Activated CD4-positive, alpha-beta T cell treated with anti-CD3 and anti-CD28 coated beads, Interleukin-2, amount 10 ng/mL, durations not matched to agents 7 days and 5 days (primary cell): ENCODE results near the gene RELN. TPM values are rescaled to one million over a fixed set of nuclear protein-coding genes. Genes with fewer than 3 reads are reported as not detected.

Experiments
- CTCF ChIA-PET: fragments of 350-600 bp; sonication (Branson Sonifier 250); formaldehyde crosslinking; loops from one replicate; lab custom pipeline; 2021; ENCODE audit warnings: antibody characterized with exemption; lab: Charles Lee
- POLR2A ChIA-PET: fragments of 350-600 bp; sonication (Branson Sonifier 250); formaldehyde crosslinking; loops from one replicate; lab custom pipeline; 2021; ENCODE audit warnings: antibody characterized with exemption; lab: Charles Lee
- DNase-seq: peaks from one replicate; pipeline ENCODE4 v3.0.0-alpha.2; 2020
- H3K27ac Mint-ChIP-seq: one replicate; pipeline ENCODE4 v1.8.0; 2021; ENCODE audit warnings: mild to moderate bottlenecking, moderate library complexity, mixed read lengths
- H3K27me3 Mint-ChIP-seq: one replicate; pipeline ENCODE4 v1.8.0; 2021; ENCODE audit warnings: mixed read lengths
- H3K36me3 Mint-ChIP-seq: one replicate; pipeline ENCODE4 v1.8.0; 2021; ENCODE audit warnings: low read depth, mixed read lengths
- H3K4me1 Mint-ChIP-seq: one replicate; pipeline ENCODE4 v1.8.0; 2021; ENCODE audit warnings: mixed read lengths
- H3K4me3 Mint-ChIP-seq: one replicate; pipeline ENCODE4 v1.8.0; 2021; ENCODE audit warnings: mild to moderate bottlenecking, moderate library complexity, mixed read lengths
- H3K9me3 Mint-ChIP-seq: one replicate; pipeline ENCODE4 v1.8.0; 2021; ENCODE audit warnings: mixed read lengths
- total RNA-seq, 2 experiments: library from RNA; stranded (reverse); gene quantifications; one replicate each; pipeline ENCODE4 v1.2.3, GENCODE V29; 2021

Gene RELN
- total RNA-seq, 2 experiments from 2014 or later: not detected

GRCh38 chr7:103764901-103765300 is 224.6 kb downstream of the RELN start:
- Mint-ChIP-seq H3K36me3 (no peaks in the 10 kb centered on the region), H3K4me1 (no peaks in the 10 kb centered on the region), H3K27me3 (peaks cover 4% of the 10 kb centered on the region), H3K9me3 (no peaks in the 10 kb centered on the region), H3K4me3 (no peak overlapping the region), H3K27ac (no peak overlapping the region)
- ChIA-PET POLR2A (no interaction called here), CTCF (no interaction called here)
- no peak for DNase-seq

GRCh38 chr7:103762877-103763276 is 226.6 kb downstream of the RELN start:
- POLR2A ChIA-PET: no interaction called here
- no peak overlapping the region for H3K27ac Mint-ChIP-seq
- H3K27me3 Mint-ChIP-seq: peaks cover 4% of the 10 kb centered on the region
- DNase-seq: no peak
- H3K4me1 Mint-ChIP-seq: no peaks in the 10 kb centered on the region
- no peaks in the 10 kb centered on the region for H3K9me3 Mint-ChIP-seq
- CTCF ChIA-PET: no interaction called here
- no peak overlapping the region for H3K4me3 Mint-ChIP-seq
- no peaks in the 10 kb centered on the region for H3K36me3 Mint-ChIP-seq

- peaks cover 4% of the 10 kb centered on the region for H3K27me3 Mint-ChIP-seq
- POLR2A ChIA-PET: no interaction called here
- no peaks in the 10 kb centered on the region for H3K9me3 Mint-ChIP-seq
- no peaks in the 10 kb centered on the region for H3K4me1 Mint-ChIP-seq
- DNase-seq: no peak
- H3K27ac Mint-ChIP-seq: no peak overlapping the region
- H3K4me3 Mint-ChIP-seq: no peak overlapping the region
- H3K36me3 Mint-ChIP-seq: no peaks in the 10 kb centered on the region
- CTCF ChIA-PET: no interaction called here
Observed at GRCh38 chr7:103762065-103762760, 227.2 kb downstream of the RELN start.

GRCh38 chr7:103752995-103753394 is 236.5 kb downstream of the RELN start:
- Mint-ChIP-seq H3K4me3 (no peak overlapping the region), H3K4me1 (no peaks in the 10 kb centered on the region), H3K9me3 (no peaks in the 10 kb centered on the region), H3K27me3 (no peaks in the 10 kb centered on the region), H3K36me3 (no peaks in the 10 kb centered on the region), H3K27ac (no peak overlapping the region)
- POLR2A ChIA-PET: no interaction called here
- DNase-seq: no peak
- CTCF ChIA-PET: no interaction called here

GRCh38 chr7:103751311-103751880 is 238.1 kb downstream of the RELN start:
- no peak overlapping the region for H3K27ac Mint-ChIP-seq
- H3K4me1 Mint-ChIP-seq: no peaks in the 10 kb centered on the region
- H3K36me3 Mint-ChIP-seq: no peaks in the 10 kb centered on the region
- no peaks in the 10 kb centered on the region for H3K9me3 Mint-ChIP-seq
- no peak overlapping the region for H3K4me3 Mint-ChIP-seq
- H3K27me3 Mint-ChIP-seq: no peaks in the 10 kb centered on the region
- no peak for DNase-seq
- ChIA-PET POLR2A (no interaction called here), CTCF (no interaction called here)

GRCh38 chr7:103748680-103749079 is 240.8 kb downstream of the RELN start:
- no peak overlapping the region for H3K27ac Mint-ChIP-seq
- no peaks in the 10 kb centered on the region for H3K9me3 Mint-ChIP-seq
- H3K4me3 Mint-ChIP-seq: no peak overlapping the region
- POLR2A ChIA-PET: no interaction called here
- H3K36me3 Mint-ChIP-seq: no peaks in the 10 kb centered on the region
- no peaks in the 10 kb centered on the region for H3K27me3 Mint-ChIP-seq
- CTCF ChIA-PET: no interaction called here
- H3K4me1 Mint-ChIP-seq: no peaks in the 10 kb centered on the region
- no peak for DNase-seq

- H3K4me1 Mint-ChIP-seq: no peaks in the 10 kb centered on the region
- no peaks in the 10 kb centered on the region for H3K9me3 Mint-ChIP-seq
- H3K4me3 Mint-ChIP-seq: no peak overlapping the region
- H3K36me3 Mint-ChIP-seq: no peaks in the 10 kb centered on the region
- ChIA-PET POLR2A (no interaction called here), CTCF (no interaction called here)
- H3K27ac Mint-ChIP-seq: no peak overlapping the region
- H3K27me3 Mint-ChIP-seq: no peaks in the 10 kb centered on the region
- DNase-seq: no peak
Observed at GRCh38 chr7:103735377-103735776, 254.1 kb downstream of the RELN start.

GRCh38 chr7:103731169-103731568 is 258.3 kb downstream of the RELN start:
- CTCF ChIA-PET: no interaction called here
- H3K27ac Mint-ChIP-seq: no peak overlapping the region
- DNase-seq: no peak
- no peaks in the 10 kb centered on the region for H3K9me3 Mint-ChIP-seq
- POLR2A ChIA-PET: no interaction called here
- no peaks in the 10 kb centered on the region for H3K27me3 Mint-ChIP-seq
- no peaks in the 10 kb centered on the region for H3K36me3 Mint-ChIP-seq
- H3K4me1 Mint-ChIP-seq: no peaks in the 10 kb centered on the region
- H3K4me3 Mint-ChIP-seq: no peak overlapping the region

GRCh38 chr7:103729026-103729425 is 260.4 kb downstream of the RELN start:
- no peaks in the 10 kb centered on the region for H3K36me3 Mint-ChIP-seq
- H3K9me3 Mint-ChIP-seq: no peaks in the 10 kb centered on the region
- ChIA-PET POLR2A (no interaction called here), CTCF (no interaction called here)
- no peak for DNase-seq
- no peak overlapping the region for H3K4me3 Mint-ChIP-seq
- H3K27ac Mint-ChIP-seq: no peak overlapping the region
- H3K27me3 Mint-ChIP-seq: no peaks in the 10 kb centered on the region
- H3K4me1 Mint-ChIP-seq: no peaks in the 10 kb centered on the region

GRCh38 chr7:103727982-103728610 is 261.4 kb downstream of the RELN start:
- POLR2A ChIA-PET: no interaction called here
- DNase-seq: no peak
- H3K9me3 Mint-ChIP-seq: no peaks in the 10 kb centered on the region
- CTCF ChIA-PET: no interaction called here
- no peaks in the 10 kb centered on the region for H3K4me1 Mint-ChIP-seq
- H3K4me3 Mint-ChIP-seq: no peak overlapping the region
- H3K36me3 Mint-ChIP-seq: no peaks in the 10 kb centered on the region
- no peak overlapping the region for H3K27ac Mint-ChIP-seq
- H3K27me3 Mint-ChIP-seq: peaks cover 2% of the 10 kb centered on the region

- H3K9me3 Mint-ChIP-seq: no peaks in the 10 kb centered on the region
- H3K27ac Mint-ChIP-seq: no peak overlapping the region
- POLR2A ChIA-PET: no interaction called here
- no peak overlapping the region for H3K4me3 Mint-ChIP-seq
- CTCF ChIA-PET: no interaction called here
- DNase-seq: no peak
- H3K36me3 Mint-ChIP-seq: no peaks in the 10 kb centered on the region
- no peaks in the 10 kb centered on the region for H3K4me1 Mint-ChIP-seq
- H3K27me3 Mint-ChIP-seq: peaks cover 2% of the 10 kb centered on the region
Observed at GRCh38 chr7:103719070-103719469, 270.4 kb downstream of the RELN start.

GRCh38 chr7:103718482-103719061 is 270.9 kb downstream of the RELN start:
- POLR2A ChIA-PET: no interaction called here
- Mint-ChIP-seq H3K36me3 (no peaks in the 10 kb centered on the region), H3K27ac (no peak overlapping the region), H3K9me3 (no peaks in the 10 kb centered on the region), H3K4me3 (no peak overlapping the region), H3K27me3 (peaks cover 2% of the 10 kb centered on the region), H3K4me1 (no peaks in the 10 kb centered on the region)
- DNase-seq: no peak
- CTCF ChIA-PET: no interaction called here

- ChIA-PET CTCF (no interaction called here), POLR2A (no interaction called here)
- no peak for DNase-seq
- no peak overlapping the region for H3K4me3 Mint-ChIP-seq
- H3K4me1 Mint-ChIP-seq: no peaks in the 10 kb centered on the region
- no peak overlapping the region for H3K27ac Mint-ChIP-seq
- no peaks in the 10 kb centered on the region for H3K9me3 Mint-ChIP-seq
- no peaks in the 10 kb centered on the region for H3K36me3 Mint-ChIP-seq
- H3K27me3 Mint-ChIP-seq: no peaks in the 10 kb centered on the region
Observed at GRCh38 chr7:103717574-103717973, 271.9 kb downstream of the RELN start.
